ENCODE measurements around the gene CR1.
"Not testable (repeated sequence)": the region's sequence is repeated elsewhere in the genome, so short reads cannot be mapped to it uniquely, and the experiment has no call there.

The CR1 gene

GRCh38 chr1:207644166-207644851 lies 148.4 kb downstream of the CR1 start:
- no peak for DNase-seq (ENCODE audit: low read depth in 2 of 2)

- DNase-seq (ENCODE audit: low read depth in 2 of 2): peak; percentile 4 to 6
Measured at GRCh38 chr1:207644852-207645634, 149.1 kb downstream of the CR1 start, which contains the start of gene CR1L. TSS of gene CR1L (plus strand) at chr1:207645133. CDS start at chr1:207645234, 101 bp downstream.

GRCh38 chr1:207645635-207646081 lies 149.7 kb downstream of the CR1 start:
- DNase-seq (ENCODE audit: low read depth in 2 of 2): no peak

GRCh38 chr1:207646171-207646570 lies 150.2 kb downstream of the CR1 start:
- no peak for DNase-seq (ENCODE audit: low read depth in 2 of 2)

- no peak for DNase-seq (ENCODE audit: low read depth in 2 of 2)
Measured at GRCh38 chr1:207646944-207647579, 151.1 kb downstream of the CR1 start.

GRCh38 chr1:207647671-207648333 lies 151.8 kb downstream of the CR1 start:
- DNase-seq (ENCODE audit: low read depth in 2 of 2): no peak

- DNase-seq (ENCODE audit: low read depth in 2 of 2): no peak
Measured at GRCh38 chr1:207648334-207649209, 152.6 kb downstream of the CR1 start.

GRCh38 chr1:207649210-207649753 lies 153.3 kb downstream of the CR1 start:
- DNase-seq (ENCODE audit: low read depth in 2 of 2): no peak

- no peak for DNase-seq (ENCODE audit: low read depth in 2 of 2)
Measured at GRCh38 chr1:207649865-207650580, 154.1 kb downstream of the CR1 start.

- no peak for DNase-seq (ENCODE audit: low read depth in 2 of 2)
Measured at GRCh38 chr1:207651583-207651982, 155.6 kb downstream of the CR1 start.

GRCh38 chr1:207654320-207654719 lies 158.4 kb downstream of the CR1 start:
- no peak for DNase-seq (ENCODE audit: low read depth in 2 of 2)

- no peak for DNase-seq (ENCODE audit: low read depth in 2 of 2)
Measured at GRCh38 chr1:207658408-207658807, 162.5 kb downstream of the CR1 start.

- no peak for DNase-seq (ENCODE audit: low read depth in 2 of 2)
Measured at GRCh38 chr1:207658904-207659485, 163.0 kb downstream of the CR1 start.

GRCh38 chr1:207659545-207660153 lies 163.7 kb downstream of the CR1 start:
- no peak for DNase-seq (ENCODE audit: low read depth in 2 of 2)

GRCh38 chr1:207661420-207661819 lies 165.5 kb downstream of the CR1 start:
- not testable (repeated sequence) for DNase-seq (ENCODE audit: low read depth in 2 of 2)

GRCh38 chr1:207666342-207666741 lies 170.4 kb downstream of the CR1 start:
- DNase-seq (ENCODE audit: low read depth in 2 of 2): no peak

GRCh38 chr1:207669528-207670009 lies 173.6 kb downstream of the CR1 start:
- no peak for DNase-seq (ENCODE audit: low read depth in 2 of 2)

- DNase-seq (ENCODE audit: low read depth in 2 of 2): no peak
Measured at GRCh38 chr1:207670192-207670591, 174.2 kb downstream of the CR1 start.

GRCh38 chr1:207670997-207671396 lies 175.0 kb downstream of the CR1 start:
- no peak for DNase-seq (ENCODE audit: low read depth in 2 of 2)
